H1 (cell line): Measurements from ENCODE around the gene TSNAXIP1. TPM values are rescaled to one million over a fixed set of nuclear protein-coding genes. Genes with fewer than 3 reads are reported as not detected.

Source experiments
- BACH1 ChIP-seq: IDR thresholded peaks from 2 replicates; pipeline ENCODE4 v1.6.1; 2012; ENCODE audit warnings: low read length, improper control_type of control experiment
- GTF2F1 ChIP-seq: IDR thresholded peaks from 2 replicates; pipeline ENCODE4 v1.6.1; 2012; ENCODE audit warnings: low read depth, low read length, improper control_type of control experiment, borderline replicate concordance
- SIN3A ChIP-seq, 2 experiments: IDR thresholded peaks in 1 of 2; conservative IDR thresholded peaks in 1 of 2; 2 replicates each; pipeline ENCODE4 v1.6.1; 2011 to 2012; ENCODE audit warnings: low read length in 2 of 2, improper control_type of control experiment in 1 of 2, low read depth in 1 of 2, mild to moderate bottlenecking in 1 of 2
- SIRT6 ChIP-seq: IDR thresholded peaks from one replicate; pipeline ENCODE4 v1.7.1; 2012; ENCODE audit warnings: low read length, inconsistent platforms
- polyA plus RNA-seq, 7 experiments: library from polyadenylated mRNA; depleted of rRNA in 3 of 7; stranded (reverse) in 5 of 7; unstranded in 2 of 7; fragments of >200 nt in 5 of 7; fragments of 200-250 nt in 2 of 7; gene quantifications; 1 replicate in 5 of 7; 2 replicates in 1 of 7; 4 replicates in 1 of 7; pipeline versions ENCODE4 v1.2.1 to v1.2.3, GENCODE V29; 2011 to 2013; ENCODE audit warnings: missing spikeins in 2 of 7, mixed read lengths in 2 of 7
- total RNA-seq: library from RNA; stranded (reverse); fragmentation: NEBNext Ultra II Directional; extraction: Animal tissue kit (Norgen Biotek cat#: 25700); gene quantifications from 2 replicates; pipeline ENCODE4 v1.2.1, GENCODE V29; 2021
- TF ChIP-seq, protein P1 (sequence below): IDR thresholded peaks from 2 replicates; pipeline ENCODE4 v1.6.1; 2012; ENCODE audit warnings: low read length, inconsistent platforms

TSNAXIP1 gene
- total and polyA plus RNA-seq, 2 of the 8 experiments (the other 6 are each of a cell fraction or from before 2014, with no cell fraction given) = 0.37 to 0.94 TPM

DNA sequence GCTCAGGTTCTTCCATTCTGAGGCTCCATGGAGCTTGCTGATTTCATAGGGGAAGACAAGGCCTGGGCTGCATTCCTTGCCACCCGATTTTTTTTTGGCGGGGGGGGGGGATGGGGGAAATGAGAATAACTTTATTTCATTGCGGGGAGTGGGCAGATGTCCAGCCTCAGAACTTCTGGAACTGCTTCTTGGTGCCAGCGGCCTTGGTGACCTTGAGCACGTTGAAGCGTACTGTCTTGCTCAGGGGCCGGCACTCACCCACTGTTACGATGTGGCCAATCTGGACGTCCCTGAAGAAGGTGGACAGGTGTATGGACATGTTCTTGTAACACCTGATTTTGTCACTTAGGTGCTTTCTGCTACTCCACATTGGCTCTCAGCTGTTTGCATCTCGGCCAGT is 49.1 kb downstream of the TSNAXIP1 start (continued):
- TF ChIP-seq GTF2F1 (no peak), SIRT6 (no peak), BACH1 (no peak), SIN3A (conservative IDR thresholded peaks at IDR 0.05 in 1 of 2, IDR thresholded peaks at IDR 0.05 in 1 of 2; ENCODE audit: low read depth in 1 of 2, low read length in 2 of 2) (no peak)
- TF ChIP-seq, protein P1, sequence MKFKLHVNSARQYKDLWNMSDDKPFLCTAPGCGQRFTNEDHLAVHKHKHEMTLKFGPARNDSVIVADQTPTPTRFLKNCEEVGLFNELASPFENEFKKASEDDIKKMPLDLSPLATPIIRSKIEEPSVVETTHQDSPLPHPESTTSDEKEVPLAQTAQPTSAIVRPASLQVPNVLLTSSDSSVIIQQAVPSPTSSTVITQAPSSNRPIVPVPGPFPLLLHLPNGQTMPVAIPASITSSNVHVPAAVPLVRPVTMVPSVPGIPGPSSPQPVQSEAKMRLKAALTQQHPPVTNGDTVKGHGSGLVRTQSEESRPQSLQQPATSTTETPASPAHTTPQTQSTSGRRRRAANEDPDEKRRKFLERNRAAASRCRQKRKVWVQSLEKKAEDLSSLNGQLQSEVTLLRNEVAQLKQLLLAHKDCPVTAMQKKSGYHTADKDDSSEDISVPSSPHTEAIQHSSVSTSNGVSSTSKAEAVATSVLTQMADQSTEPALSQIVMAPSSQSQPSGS = no peak
- TF ChIP-seq, all 59 proteins: peak for 0
